ENCODE data around the gene LCN2. TPM values are rescaled to one million over a fixed set of nuclear protein-coding genes. Genes with fewer than 3 reads are reported as not detected.
"Not testable (repeated sequence)": the region's sequence is repeated elsewhere in the genome, so short reads cannot be mapped to it uniquely, and the experiment has no call there.

LCN2 gene
- 13.5 TPM in 1 of 2 replicates, not detected in the other for total RNA-seq (2014; rRNA removed; shearing (Covaris generic))

GRCh38 chr9:128149001-128149701 lies at the start of gene LCN2:
LCN2 (plus strand) TSS chr9:128149453; CDS start chr9:128149526, 73 bp downstream.
- DNase-seq (ENCODE audit: low spot score), result no peak
- in situ Hi-C loops (cut with HindIII; ENCODE audit: low sequenced_read_pairs), result no loop called here

GRCh38 chr9:128099932-128100491 lies 49.2 kb upstream of the LCN2 start:
- no peak for DNase-seq (ENCODE audit: low spot score)
- in situ Hi-C loops (cut with HindIII; ENCODE audit: low sequenced_read_pairs), result no loop called here

- in situ Hi-C loops (cut with HindIII; ENCODE audit: low sequenced_read_pairs), result no loop called here
- no peak for DNase-seq (ENCODE audit: low spot score)
Observed at GRCh38 chr9:128100581-128100980, 48.7 kb upstream of the LCN2 start.

DNA sequence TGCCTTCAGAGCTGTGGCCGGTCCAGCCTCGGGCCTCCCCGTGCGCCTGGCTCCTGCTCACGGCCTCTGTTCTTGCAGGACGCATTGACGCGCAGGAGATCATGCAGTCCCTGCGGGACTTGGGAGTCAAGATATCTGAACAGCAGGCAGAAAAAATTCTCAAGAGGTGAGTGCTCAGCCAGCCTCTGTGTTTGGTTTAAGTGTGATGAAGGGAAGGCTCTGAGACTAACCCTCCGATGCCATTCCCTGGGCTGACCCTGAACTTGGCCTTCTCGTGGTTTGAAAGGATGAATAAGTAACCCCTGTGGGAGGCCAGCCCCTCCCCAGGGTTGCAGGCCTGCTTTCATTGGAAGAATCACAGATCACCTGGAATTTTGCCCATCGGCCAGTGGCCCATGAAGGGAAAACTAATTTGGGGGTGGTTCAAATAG lies 48.0 kb upstream of the LCN2 start:
- no peak for DNase-seq (ENCODE audit: low spot score)
- in situ Hi-C loops (cut with HindIII; ENCODE audit: low sequenced_read_pairs), result no loop called here

DNA sequence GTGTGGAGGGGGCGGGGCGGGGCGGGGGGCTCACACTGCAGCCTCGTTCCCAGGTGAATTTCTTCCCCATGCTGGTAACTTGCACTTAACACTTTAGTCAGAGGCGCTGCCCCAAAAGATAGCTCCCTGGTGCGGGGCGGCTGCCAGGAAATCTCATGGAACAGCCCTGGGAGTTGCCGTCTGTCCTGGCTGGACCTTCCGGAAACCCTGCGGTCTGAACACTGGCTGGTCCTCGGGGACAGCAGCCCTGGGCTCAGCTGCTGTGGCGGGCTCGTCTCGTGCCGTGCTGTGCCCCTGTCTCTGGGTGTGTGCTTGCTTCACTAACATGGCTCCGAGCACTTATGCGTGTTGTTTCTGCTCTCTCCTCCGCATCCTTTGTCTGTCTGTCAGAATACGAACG lies 47.6 kb upstream of the LCN2 start:
- DNase-seq (ENCODE audit: low spot score), result no peak
- in situ Hi-C loops (cut with HindIII; ENCODE audit: low sequenced_read_pairs), result no loop called here

GRCh38 chr9:128102196-128102595 lies 47.1 kb upstream of the LCN2 start:
- no peak for DNase-seq (ENCODE audit: low spot score)
- in situ Hi-C loops (cut with HindIII; ENCODE audit: low sequenced_read_pairs), result no loop called here

- DNase-seq (ENCODE audit: low spot score), result peak; percentile 58
- in situ Hi-C loops (cut with HindIII; ENCODE audit: low sequenced_read_pairs), result no loop called here
Observed at GRCh38 chr9:128102861-128103588, 46.2 kb upstream of the LCN2 start.

DNA sequence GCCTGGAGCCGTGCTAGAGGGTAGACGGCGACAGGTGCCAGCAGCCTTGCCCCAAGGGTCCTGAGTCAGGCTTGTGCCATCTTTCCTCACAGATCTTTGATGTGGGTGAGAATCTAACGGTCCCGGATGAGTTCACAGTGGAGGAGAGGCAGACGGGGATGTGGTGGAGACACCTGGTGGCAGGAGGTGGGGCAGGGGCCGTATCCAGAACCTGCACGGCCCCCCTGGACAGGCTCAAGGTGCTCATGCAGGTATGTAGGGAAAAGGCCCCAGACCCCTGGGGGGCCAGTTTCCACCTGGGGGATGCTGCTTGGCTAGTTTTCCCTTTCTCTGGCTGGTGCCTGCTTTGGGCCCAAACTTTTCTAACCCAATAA lies 45.7 kb upstream of the LCN2 start:
- in situ Hi-C loops (cut with HindIII; ENCODE audit: low sequenced_read_pairs), result no loop called here
- DNase-seq (ENCODE audit: low spot score), result no peak

GRCh38 chr9:128104171-128104618 lies 45.1 kb upstream of the LCN2 start:
- peak; percentile 73 for DNase-seq (ENCODE audit: low spot score)
- in situ Hi-C loops (cut with HindIII; ENCODE audit: low sequenced_read_pairs), result no loop called here

GRCh38 chr9:128105538-128106175 lies 43.6 kb upstream of the LCN2 start:
- DNase-seq (ENCODE audit: low spot score), result no peak
- in situ Hi-C loops (cut with HindIII; ENCODE audit: low sequenced_read_pairs), result no loop called here

DNA sequence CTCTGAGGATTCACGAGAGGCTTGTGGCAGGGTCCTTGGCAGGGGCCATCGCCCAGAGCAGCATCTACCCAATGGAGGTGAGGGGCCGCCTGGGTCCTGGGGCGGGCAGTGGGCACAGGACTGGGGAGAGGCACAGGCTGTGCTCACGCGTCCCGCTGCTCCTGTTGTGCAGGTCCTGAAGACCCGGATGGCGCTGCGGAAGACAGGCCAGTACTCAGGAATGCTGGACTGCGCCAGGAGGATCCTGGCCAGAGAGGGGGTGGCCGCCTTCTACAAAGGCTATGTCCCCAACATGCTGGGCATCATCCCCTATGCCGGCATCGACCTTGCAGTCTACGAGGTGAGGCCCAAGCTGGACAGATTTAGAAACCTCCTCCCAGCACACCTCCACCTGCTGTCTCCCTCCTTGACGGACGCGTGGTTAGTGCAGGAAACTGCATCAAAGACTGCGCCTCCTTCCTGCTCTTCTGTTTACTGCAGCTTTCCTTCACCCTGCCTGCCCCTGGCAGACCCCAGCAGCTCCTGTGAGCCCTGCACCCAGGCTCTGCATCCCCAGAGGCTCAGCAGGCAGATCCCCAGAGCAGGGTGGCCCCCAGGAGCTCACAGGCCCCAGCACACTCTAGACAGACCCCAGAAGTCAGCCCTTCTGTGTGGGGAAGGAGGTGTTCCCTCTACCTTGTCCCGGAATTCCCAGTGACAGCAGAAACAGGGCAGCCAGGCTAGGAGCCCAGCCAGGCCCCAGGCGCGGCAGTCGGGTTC lies 42.9 kb upstream of the LCN2 start:
- in situ Hi-C loops (cut with HindIII; ENCODE audit: low sequenced_read_pairs), result no loop called here
- DNase-seq (ENCODE audit: low spot score), result no peak

GRCh38 chr9:128106940-128107467 lies 42.2 kb upstream of the LCN2 start:
- DNase-seq (ENCODE audit: low spot score), result no peak
- in situ Hi-C loops (cut with HindIII; ENCODE audit: low sequenced_read_pairs), result no loop called here

- DNase-seq (ENCODE audit: low spot score), result no peak
- in situ Hi-C loops (cut with HindIII; ENCODE audit: low sequenced_read_pairs), result no loop called here
Observed at GRCh38 chr9:128107468-128108268, 41.6 kb upstream of the LCN2 start.

DNA sequence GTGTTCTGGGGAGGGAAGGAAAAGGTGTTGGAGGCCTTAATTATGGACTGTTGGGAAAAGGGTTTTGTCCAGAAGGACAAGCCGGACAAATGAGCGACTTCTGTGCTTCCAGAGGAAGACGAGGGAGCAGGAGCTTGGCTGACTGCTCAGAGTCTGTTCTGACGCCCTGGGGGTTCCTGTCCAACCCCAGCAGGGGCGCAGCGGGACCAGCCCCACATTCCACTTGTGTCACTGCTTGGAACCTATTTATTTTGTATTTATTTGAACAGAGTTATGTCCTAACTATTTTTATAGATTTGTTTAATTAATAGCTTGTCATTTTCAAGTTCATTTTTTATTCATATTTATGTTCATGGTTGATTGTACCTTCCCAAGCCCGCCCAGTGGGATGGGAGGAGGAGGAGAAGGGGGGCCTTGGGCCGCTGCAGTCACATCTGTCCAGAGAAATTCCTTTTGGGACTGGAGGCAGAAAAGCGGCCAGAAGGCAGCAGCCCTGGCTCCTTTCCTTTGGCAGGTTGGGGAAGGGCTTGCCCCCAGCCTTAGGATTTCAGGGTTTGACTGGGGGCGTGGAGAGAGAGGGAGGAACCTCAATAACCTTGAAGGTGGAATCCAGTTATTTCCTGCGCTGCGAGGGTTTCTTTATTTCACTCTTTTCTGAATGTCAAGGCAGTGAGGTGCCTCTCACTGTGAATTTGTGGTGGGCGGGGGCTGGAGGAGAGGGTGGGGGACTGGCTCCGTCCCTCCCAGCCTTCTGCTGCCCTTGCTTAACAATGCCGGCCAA lies 40.8 kb upstream of the LCN2 start:
- in situ Hi-C loops (cut with HindIII; ENCODE audit: low sequenced_read_pairs), result no loop called here
- DNase-seq (ENCODE audit: low spot score), result no peak

DNA sequence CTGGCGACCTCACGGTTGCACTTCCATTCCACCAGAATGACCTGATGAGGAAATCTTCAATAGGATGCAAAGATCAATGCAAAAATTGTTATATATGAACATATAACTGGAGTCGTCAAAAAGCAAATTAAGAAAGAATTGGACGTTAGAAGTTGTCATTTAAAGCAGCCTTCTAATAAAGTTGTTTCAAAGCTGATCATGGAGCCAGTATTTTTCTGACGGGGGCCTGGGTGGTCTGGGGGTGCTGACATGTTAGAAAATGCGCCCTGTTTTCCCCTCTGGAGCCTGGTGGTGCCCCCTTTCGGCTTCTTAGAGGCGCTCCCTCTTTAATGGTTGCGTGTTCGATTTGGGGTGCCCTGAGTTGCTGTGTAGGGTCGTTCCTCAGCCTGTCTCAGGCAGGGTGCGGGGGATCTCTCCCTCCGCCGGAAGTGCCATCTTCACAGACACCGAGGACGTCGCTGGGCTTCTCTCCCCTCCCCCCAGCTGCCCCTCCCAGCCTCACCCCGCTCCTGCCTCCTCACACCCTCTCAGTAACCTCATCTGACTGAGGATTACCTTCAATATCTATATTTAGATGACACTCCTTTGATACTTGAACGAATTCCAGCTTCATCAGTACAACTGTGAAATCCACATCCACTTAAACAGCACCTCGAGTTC lies 40.1 kb upstream of the LCN2 start:
- DNase-seq (ENCODE audit: low spot score), result no peak
- in situ Hi-C loops (cut with HindIII; ENCODE audit: low sequenced_read_pairs), result no loop called here

DNA sequence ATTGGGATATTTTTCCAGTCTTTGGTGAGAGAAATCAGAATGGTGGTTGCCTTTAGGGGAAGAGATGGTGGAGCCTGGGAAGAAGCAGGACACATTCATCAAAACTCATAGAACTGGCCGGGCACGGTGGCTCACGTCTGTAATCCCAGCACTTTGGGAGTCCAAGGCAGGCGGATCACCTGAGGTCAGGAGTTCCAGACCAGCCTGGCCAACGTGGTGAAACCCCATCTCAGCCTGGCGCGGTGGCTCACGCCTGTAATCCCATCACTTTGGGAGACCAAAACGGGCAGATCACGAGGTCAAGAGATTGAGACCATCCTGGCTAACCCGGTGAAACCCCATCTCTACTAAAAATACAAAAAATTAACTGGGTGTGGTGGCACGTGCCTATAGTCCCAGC lies 37.5 kb upstream of the LCN2 start:
- in situ Hi-C loops (cut with HindIII; ENCODE audit: low sequenced_read_pairs); DNase-seq (ENCODE audit: low spot score): not testable (repeated sequence)

Measured in G401 (cell line).